Measurements from ENCODE around the gene LY6G6D. TPM values are rescaled to one million over a fixed set of nuclear protein-coding genes. Genes with fewer than 3 reads are reported as not detected.

LY6G6D gene
- total RNA-seq, 1 donor from 2014 or later = not detected

- H3K27ac Mint-ChIP-seq (ENCODE audit: unreplicated experiment) = no peak within 1 kb of the TSS
- no peaks in the 10 kb centered on the region for H3K9me3 Mint-ChIP-seq (ENCODE audit: unreplicated experiment)
- TF ChIP-seq CTCF (IDR thresholded peaks at IDR 0.05; ENCODE audit: unreplicated experiment) = no peak
- no peak for DNase-seq (ENCODE audit: low spot score)
- no peak within 1 kb of the TSS for H3K4me3 Mint-ChIP-seq (ENCODE audit: unreplicated experiment)
- peaks cover 8% of the 10 kb centered on the region for H3K4me1 Mint-ChIP-seq (ENCODE audit: unreplicated experiment)
- H3K27me3 Mint-ChIP-seq (ENCODE audit: unreplicated experiment) = peaks cover 12% of the 10 kb centered on the region
- peaks cover 16% of the 10 kb centered on the region for H3K36me3 Mint-ChIP-seq (ENCODE audit: low read depth, unreplicated experiment)
These were observed 6.3 kb downstream of the LY6G6D start, which contains the start of gene LY6G6C for GRCh38 chr6:31721351-31722020. Gene LY6G6C, minus strand, starts transcription at chr6:31721746. Its CDS starts 67 bp downstream, at chr6:31721679.

- Mint-ChIP-seq H3K27ac (ENCODE audit: unreplicated experiment) (no peak overlapping the region), H3K36me3 (ENCODE audit: low read depth, unreplicated experiment) (peaks cover 23% of the 10 kb centered on the region), H3K27me3 (ENCODE audit: unreplicated experiment) (peaks cover 14% of the 10 kb centered on the region), H3K9me3 (ENCODE audit: unreplicated experiment) (no peaks in the 10 kb centered on the region), H3K4me3 (ENCODE audit: unreplicated experiment) (no peak overlapping the region), H3K4me1 (ENCODE audit: unreplicated experiment) (peaks cover 14% of the 10 kb centered on the region)
- TF ChIP-seq CTCF (IDR thresholded peaks at IDR 0.05; ENCODE audit: unreplicated experiment) = no peak
- DNase-seq (ENCODE audit: low spot score) = no peak
These were observed 7.0 kb downstream of the LY6G6D start for GRCh38 chr6:31722173-31722572.

GRCh38 chr6:31723245-31723979 lies 8.3 kb downstream of the LY6G6D start, which contains the start of gene MPIG6B:
Gene MPIG6B, plus strand, starts transcription at chr6:31723373. Its CDS starts 11 bp downstream, at chr6:31723384.
- Mint-ChIP-seq H3K4me1 (ENCODE audit: unreplicated experiment) (peaks cover 19% of the 10 kb centered on the region), H3K4me3 (ENCODE audit: unreplicated experiment) (no peak within 1 kb of the TSS), H3K27ac (ENCODE audit: unreplicated experiment) (no peak within 1 kb of the TSS), H3K36me3 (ENCODE audit: low read depth, unreplicated experiment) (peaks cover 29% of the 10 kb centered on the region), H3K9me3 (ENCODE audit: unreplicated experiment) (no peaks in the 10 kb centered on the region), H3K27me3 (ENCODE audit: unreplicated experiment) (peaks cover 11% of the 10 kb centered on the region)
- no peak for DNase-seq (ENCODE audit: low spot score)
- no peak for TF ChIP-seq CTCF (IDR thresholded peaks at IDR 0.05; ENCODE audit: unreplicated experiment)

- H3K4me1 Mint-ChIP-seq (ENCODE audit: unreplicated experiment) = peaks cover 23% of the 10 kb centered on the region
- peaks cover 12% of the 10 kb centered on the region for H3K27me3 Mint-ChIP-seq (ENCODE audit: unreplicated experiment)
- no peak for DNase-seq (ENCODE audit: low spot score)
- no peaks in the 10 kb centered on the region for H3K9me3 Mint-ChIP-seq (ENCODE audit: unreplicated experiment)
- peaks cover 29% of the 10 kb centered on the region for H3K36me3 Mint-ChIP-seq (ENCODE audit: low read depth, unreplicated experiment)
- H3K4me3 Mint-ChIP-seq (ENCODE audit: unreplicated experiment) = no peak overlapping the region
- H3K27ac Mint-ChIP-seq (ENCODE audit: unreplicated experiment) = no peak overlapping the region
- TF ChIP-seq CTCF (IDR thresholded peaks at IDR 0.05; ENCODE audit: unreplicated experiment) = no peak
These were observed 9.0 kb downstream of the LY6G6D start for GRCh38 chr6:31723980-31724691.
